HL-60 (cell line): ENCODE data around the gene ULK2.

Experiments used
- DNase-seq, 2 experiments: peaks; one replicate each; pipeline ENCODE4 v3.0.0-alpha.2; 2010 to 2020; ENCODE audit warnings: low read depth in 1 of 2, low spot score in 1 of 2
- H3K27ac ChIP-seq: fragments of 250-450 bp; sonication (Bioruptor Pico); replicated peaks from 2 replicates; pipeline ENCODE4 v1.5.1; 2020; ENCODE audit warnings: mild to moderate bottlenecking, moderate library complexity
- H3K27me3 ChIP-seq: fragments of 250-450 bp; sonication (Bioruptor Pico); 2 replicates; pipeline ENCODE4 v1.5.1; 2021; ENCODE audit warnings: mild to moderate bottlenecking, moderate library complexity; ENCODE audit not compliant: insufficient read depth, poor library complexity, severe bottlenecking
- H3K4me3 ChIP-seq: replicated peaks from 2 replicates; pipeline ENCODE4 v1.5.1; 2011; ENCODE audit warnings: mild to moderate bottlenecking, control low read depth, low read length; ENCODE audit not compliant: insufficient read depth
- GABPA ChIP-seq: IDR thresholded peaks from 2 replicates; pipeline ENCODE4 v1.6.1; 2012; ENCODE audit warnings: low read depth
- POLR2AphosphoS5 ChIP-seq: IDR thresholded peaks from 2 replicates; pipeline ENCODE4 v1.6.1; 2012; ENCODE audit warnings: low read depth
- SPI1 ChIP-seq: IDR thresholded peaks from 2 replicates; pipeline ENCODE4 v1.6.1; 2012; ENCODE audit warnings: low read depth, mild to moderate bottlenecking, borderline replicate concordance
- TF ChIP-seq, protein P1 (sequence below): IDR thresholded peaks from 2 replicates; pipeline ENCODE4 v1.6.1; 2012; ENCODE audit warnings: low read depth; ENCODE audit not compliant: insufficient replicate concordance
- TF ChIP-seq, protein P2 (sequence below): IDR thresholded peaks from one replicate; pipeline ENCODE4 v1.5.1; 2011; ENCODE audit warnings: low read length, control low read depth, inconsistent platforms; ENCODE audit not compliant: insufficient read depth

ULK2 gene

DNA sequence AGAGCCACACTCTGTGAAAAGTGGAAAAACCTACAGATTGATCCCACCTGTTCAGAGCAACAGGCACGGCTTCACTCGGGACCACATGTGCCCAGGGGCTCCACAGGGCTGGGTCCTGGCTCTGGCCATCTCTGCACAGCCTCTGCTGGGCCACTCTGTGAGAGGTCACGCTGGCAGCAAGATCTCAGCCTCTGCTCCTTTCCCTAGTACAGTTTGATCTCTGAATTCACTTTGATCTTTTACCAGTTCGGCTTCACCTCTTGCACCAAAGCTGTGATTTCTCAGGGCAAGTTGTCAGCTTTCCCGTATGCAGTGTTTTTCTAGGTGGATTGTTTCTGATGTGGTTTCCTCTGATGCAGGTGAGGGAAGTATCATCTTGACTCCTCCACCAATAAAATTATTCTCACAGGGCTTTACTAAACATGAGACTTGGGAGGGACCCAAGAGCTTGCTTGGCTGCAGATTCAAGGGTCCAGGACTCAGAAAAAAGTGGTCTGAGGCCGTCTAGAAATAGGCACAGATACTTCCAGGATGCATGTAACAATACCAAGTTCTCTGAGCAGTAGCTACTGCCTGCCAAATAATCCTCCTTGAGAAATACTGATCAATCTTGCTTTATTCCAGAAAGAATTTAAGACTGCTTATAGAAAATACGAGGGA lies 95.6 kb downstream of the ULK2 start:
- DNase-seq = no peak
- Histone ChIP-seq H3K27ac (no peak overlapping the region), H3K27me3 (no peaks in the 10 kb centered on the region), H3K4me3 (no peak overlapping the region)
- TF ChIP-seq POLR2AphosphoS5 (no peak), SPI1 (no peak), GABPA (no peak)
- TF ChIP-seq, protein P1, sequence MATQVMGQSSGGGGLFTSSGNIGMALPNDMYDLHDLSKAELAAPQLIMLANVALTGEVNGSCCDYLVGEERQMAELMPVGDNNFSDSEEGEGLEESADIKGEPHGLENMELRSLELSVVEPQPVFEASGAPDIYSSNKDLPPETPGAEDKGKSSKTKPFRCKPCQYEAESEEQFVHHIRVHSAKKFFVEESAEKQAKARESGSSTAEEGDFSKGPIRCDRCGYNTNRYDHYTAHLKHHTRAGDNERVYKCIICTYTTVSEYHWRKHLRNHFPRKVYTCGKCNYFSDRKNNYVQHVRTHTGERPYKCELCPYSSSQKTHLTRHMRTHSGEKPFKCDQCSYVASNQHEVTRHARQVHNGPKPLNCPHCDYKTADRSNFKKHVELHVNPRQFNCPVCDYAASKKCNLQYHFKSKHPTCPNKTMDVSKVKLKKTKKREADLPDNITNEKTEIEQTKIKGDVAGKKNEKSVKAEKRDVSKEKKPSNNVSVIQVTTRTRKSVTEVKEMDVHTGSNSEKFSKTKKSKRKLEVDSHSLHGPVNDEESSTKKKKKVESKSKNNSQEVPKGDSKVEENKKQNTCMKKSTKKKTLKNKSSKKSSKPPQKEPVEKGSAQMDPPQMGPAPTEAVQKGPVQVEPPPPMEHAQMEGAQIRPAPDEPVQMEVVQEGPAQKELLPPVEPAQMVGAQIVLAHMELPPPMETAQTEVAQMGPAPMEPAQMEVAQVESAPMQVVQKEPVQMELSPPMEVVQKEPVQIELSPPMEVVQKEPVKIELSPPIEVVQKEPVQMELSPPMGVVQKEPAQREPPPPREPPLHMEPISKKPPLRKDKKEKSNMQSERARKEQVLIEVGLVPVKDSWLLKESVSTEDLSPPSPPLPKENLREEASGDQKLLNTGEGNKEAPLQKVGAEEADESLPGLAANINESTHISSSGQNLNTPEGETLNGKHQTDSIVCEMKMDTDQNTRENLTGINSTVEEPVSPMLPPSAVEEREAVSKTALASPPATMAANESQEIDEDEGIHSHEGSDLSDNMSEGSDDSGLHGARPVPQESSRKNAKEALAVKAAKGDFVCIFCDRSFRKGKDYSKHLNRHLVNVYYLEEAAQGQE = no peak
- TF ChIP-seq, protein P2, sequence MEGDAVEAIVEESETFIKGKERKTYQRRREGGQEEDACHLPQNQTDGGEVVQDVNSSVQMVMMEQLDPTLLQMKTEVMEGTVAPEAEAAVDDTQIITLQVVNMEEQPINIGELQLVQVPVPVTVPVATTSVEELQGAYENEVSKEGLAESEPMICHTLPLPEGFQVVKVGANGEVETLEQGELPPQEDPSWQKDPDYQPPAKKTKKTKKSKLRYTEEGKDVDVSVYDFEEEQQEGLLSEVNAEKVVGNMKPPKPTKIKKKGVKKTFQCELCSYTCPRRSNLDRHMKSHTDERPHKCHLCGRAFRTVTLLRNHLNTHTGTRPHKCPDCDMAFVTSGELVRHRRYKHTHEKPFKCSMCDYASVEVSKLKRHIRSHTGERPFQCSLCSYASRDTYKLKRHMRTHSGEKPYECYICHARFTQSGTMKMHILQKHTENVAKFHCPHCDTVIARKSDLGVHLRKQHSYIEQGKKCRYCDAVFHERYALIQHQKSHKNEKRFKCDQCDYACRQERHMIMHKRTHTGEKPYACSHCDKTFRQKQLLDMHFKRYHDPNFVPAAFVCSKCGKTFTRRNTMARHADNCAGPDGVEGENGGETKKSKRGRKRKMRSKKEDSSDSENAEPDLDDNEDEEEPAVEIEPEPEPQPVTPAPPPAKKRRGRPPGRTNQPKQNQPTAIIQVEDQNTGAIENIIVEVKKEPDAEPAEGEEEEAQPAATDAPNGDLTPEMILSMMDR = no peak

DNA sequence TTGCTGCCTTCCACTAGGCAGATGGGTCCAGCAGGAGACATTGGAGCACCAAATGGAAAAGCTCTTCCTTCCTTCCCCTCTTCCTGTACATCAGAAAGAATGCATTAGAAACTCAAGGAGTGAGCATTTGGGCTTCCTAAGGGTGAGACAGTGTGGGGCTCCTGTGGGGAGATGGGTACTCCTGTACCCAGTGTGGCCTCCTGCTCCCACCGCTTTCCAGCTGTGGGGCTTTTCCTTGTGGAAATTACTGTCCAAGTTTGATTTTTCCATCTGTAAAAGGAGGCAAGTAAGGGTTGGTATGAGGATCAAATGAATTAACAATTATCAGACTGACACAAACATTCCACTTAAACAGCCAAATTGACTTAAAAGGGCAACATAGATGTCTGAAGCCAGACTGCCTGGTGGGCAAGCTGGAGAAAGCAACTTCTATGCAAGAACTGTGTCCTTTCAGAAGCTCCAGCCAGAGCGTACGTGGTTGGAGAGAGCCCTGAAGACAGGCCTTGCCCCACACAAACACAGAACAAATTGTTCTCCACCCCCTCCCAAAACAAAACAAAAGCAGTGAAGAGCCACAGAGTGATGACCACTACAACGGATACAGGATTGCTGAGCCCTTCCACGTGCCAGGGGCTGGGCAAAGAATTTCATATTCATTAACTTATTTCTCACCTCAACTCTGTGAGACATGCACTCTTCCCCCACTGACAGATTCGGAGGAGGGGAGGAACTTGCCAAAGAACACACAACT lies 96.6 kb downstream of the ULK2 start:
- Histone ChIP-seq H3K27me3 (no peaks in the 10 kb centered on the region), H3K27ac (no peak overlapping the region), H3K4me3 (no peak overlapping the region)
- DNase-seq = no peak
- TF ChIP-seq, protein P2 = no peak
- TF ChIP-seq POLR2AphosphoS5 (no peak), GABPA (no peak), SPI1 (no peak)
- TF ChIP-seq, protein P1 = no peak

DNA sequence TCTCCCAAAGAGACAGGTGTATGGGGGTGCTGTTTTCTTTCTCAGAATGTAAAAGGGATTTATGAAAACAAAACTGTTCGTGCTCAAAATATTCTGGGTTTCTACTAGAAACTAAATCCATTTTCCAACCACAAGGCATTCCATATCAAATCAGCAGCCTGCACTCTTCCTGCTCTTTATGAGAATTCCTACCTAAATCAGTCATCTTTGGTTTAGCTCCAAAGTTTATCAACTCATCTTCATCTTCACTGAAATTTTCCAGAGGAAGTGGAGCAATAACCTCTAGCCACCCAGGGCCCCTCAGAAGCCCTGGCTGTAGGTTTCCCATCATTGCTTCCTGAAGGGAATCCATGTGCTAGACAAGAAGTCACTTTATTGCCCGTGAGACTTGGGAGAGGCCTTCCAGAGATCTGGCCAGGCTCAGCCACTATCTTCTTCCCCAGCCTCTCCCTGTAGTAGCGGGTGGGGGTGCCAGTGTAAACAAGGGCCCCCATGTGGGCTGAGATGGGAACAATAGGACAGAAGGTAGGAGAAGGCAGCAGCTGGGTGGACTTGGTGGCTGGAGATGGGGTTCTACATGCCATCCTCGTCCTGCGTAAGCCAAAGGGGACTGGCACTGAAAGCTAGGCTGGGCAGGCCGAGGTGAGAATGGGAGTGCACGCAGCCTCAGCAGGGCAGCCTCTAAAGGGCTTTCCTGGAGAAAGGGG lies 97.6 kb downstream of the ULK2 start:
- no peak overlapping the region for H3K27ac ChIP-seq
- H3K27me3 ChIP-seq = no peaks in the 10 kb centered on the region
- H3K4me3 ChIP-seq = no peak overlapping the region
- TF ChIP-seq, protein P1 = no peak
- TF ChIP-seq SPI1 (no peak), GABPA (no peak)
- TF ChIP-seq, protein P2 = no peak
- no peak for DNase-seq
